Measurements from ENCODE around the gene COQ6. TPM values are rescaled to one million over a fixed set of nuclear protein-coding genes. Genes with fewer than 3 reads are reported as not detected.
"Not testable (repeated sequence)": the region's sequence is repeated elsewhere in the genome, so short reads cannot be mapped to it uniquely, and the experiment has no call there.

The COQ6 gene
- total and polyA plus RNA-seq, 5 donors from 2014 or later: 12.7 to 29.5 (median 26.6) TPM

GRCh38 chr14:73998726-73999125 lies 48.6 kb downstream of the COQ6 start:
- Histone ChIP-seq H3K27me3 (ENCODE audit: control insufficient read depth, insufficient read depth, low read length) (no peaks in the 10 kb centered on the region), H3K36me3 (ENCODE audit: control insufficient read depth, insufficient read depth, low read length) (peaks cover 11% of the 10 kb centered on the region), H3K4me1 (ENCODE audit: control insufficient read depth, insufficient read depth, low read length, poor library complexity, severe bottlenecking) (no peaks in the 10 kb centered on the region), H3K27ac (ENCODE audit: insufficient read depth, low read length, poor library complexity, severe bottlenecking) (no peak overlapping the region), H3K9me3 (ENCODE audit: control insufficient read depth in 2 of 2, low read length in 2 of 2) (no peaks in the 10 kb centered on the region), H3K4me3 (ENCODE audit: low read depth, low read length) (no peak overlapping the region)
- peaks cover 24% of the 10 kb centered on the region for H3K36me3 Mint-ChIP-seq
- H3K27ac Mint-ChIP-seq: no peak overlapping the region
- no peak for ATAC-seq (ENCODE audit: low read depth in 2 of 2)
- no peak for DNase-seq
- no peaks in the 10 kb centered on the region for H3K9me3 Mint-ChIP-seq
- no peak overlapping the region for H3K4me3 Mint-ChIP-seq
- no peaks in the 10 kb centered on the region for H3K4me1 Mint-ChIP-seq
- H3K27me3 Mint-ChIP-seq: no peaks in the 10 kb centered on the region

DNA sequence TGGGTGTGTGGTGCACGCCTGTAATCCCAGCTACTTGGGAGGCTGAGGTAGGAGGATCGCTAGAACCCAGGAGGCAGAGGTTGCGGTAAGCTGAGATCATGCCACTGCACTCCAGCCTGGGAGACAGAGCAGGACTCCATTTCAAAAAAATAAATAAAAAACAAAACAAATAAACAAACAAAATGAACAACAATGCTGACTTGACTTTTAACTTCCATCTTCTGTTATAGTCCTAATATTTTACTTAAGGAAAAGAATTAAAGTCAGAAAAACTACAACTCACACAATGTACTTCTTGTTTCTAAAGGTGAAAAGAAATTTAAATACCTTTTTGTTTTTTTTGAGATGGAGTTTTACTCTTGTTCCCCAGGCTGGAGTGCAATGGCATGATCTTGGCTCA lies 55.6 kb downstream of the COQ6 start:
- not testable (repeated sequence) for DNase-seq; H3K4me3 Mint-ChIP-seq; H3K27ac ChIP-seq (ENCODE audit: insufficient read depth, low read length, poor library complexity, severe bottlenecking); H3K4me3 ChIP-seq (ENCODE audit: low read depth, low read length); ATAC-seq (ENCODE audit: low read depth in 2 of 2); H3K27me3 Mint-ChIP-seq; H3K4me1 Mint-ChIP-seq; H3K27ac Mint-ChIP-seq; H3K9me3 Mint-ChIP-seq; H3K27me3 ChIP-seq (ENCODE audit: control insufficient read depth, insufficient read depth, low read length); H3K9me3 ChIP-seq (ENCODE audit: control insufficient read depth in 2 of 2, low read length in 2 of 2); H3K4me1 ChIP-seq (ENCODE audit: control insufficient read depth, insufficient read depth, low read length, poor library complexity, severe bottlenecking); H3K36me3 ChIP-seq (ENCODE audit: control insufficient read depth, insufficient read depth, low read length)
- peaks cover 29% of the 10 kb centered on the region for H3K36me3 Mint-ChIP-seq

- no peaks in the 10 kb centered on the region for H3K4me1 Mint-ChIP-seq
- Histone ChIP-seq H3K4me1 (ENCODE audit: control insufficient read depth, insufficient read depth, low read length, poor library complexity, severe bottlenecking) (no peaks in the 10 kb centered on the region), H3K4me3 (ENCODE audit: low read depth, low read length) (no peak overlapping the region), H3K9me3 (ENCODE audit: control insufficient read depth in 2 of 2, low read length in 2 of 2) (no peaks in the 10 kb centered on the region), H3K36me3 (ENCODE audit: control insufficient read depth, insufficient read depth, low read length) (peaks cover 15% of the 10 kb centered on the region), H3K27me3 (ENCODE audit: control insufficient read depth, insufficient read depth, low read length) (no peaks in the 10 kb centered on the region), H3K27ac (ENCODE audit: insufficient read depth, low read length, poor library complexity, severe bottlenecking) (no peak overlapping the region)
- no peak overlapping the region for H3K27ac Mint-ChIP-seq
- peaks cover 28% of the 10 kb centered on the region for H3K36me3 Mint-ChIP-seq
- peaks cover 0 to 2% (median 0%) of the 10 kb centered on the region in 7 donors for H3K9me3 Mint-ChIP-seq
- ATAC-seq (ENCODE audit: low read depth in 2 of 2) (no peak), DNase-seq (no peak)
- H3K4me3 Mint-ChIP-seq: no peak overlapping the region
- H3K27me3 Mint-ChIP-seq: no peaks in the 10 kb centered on the region
Measured at GRCh38 chr14:74008843-74009499, 58.9 kb downstream of the COQ6 start.

Other genes with a start within 250 kb of the COQ6 start
- 42.6 TPM for gene PNMA1, start 235.9 kb upstream of the COQ6 start, total RNA-seq
- gene PNMA1, start 235.9 kb upstream of the COQ6 start, polyA plus RNA-seq: 10 to 100 TPM; 45.2 to 54.1 (median 51.9) TPM
- 1.1 TPM for gene PTGR2, start 98.5 kb upstream of the COQ6 start, total RNA-seq
- 1 to 10 TPM in 3 of 4 donors, under 1 TPM in 1; 0.98 to 2.8 (median 1.3) TPM for gene PTGR2, start 98.5 kb upstream of the COQ6 start, polyA plus RNA-seq
- 93.2 TPM for gene ZNF410, start 63.4 kb upstream of the COQ6 start, total RNA-seq
- 10 to 100 TPM; 76.8 to 89.0 (median 79.9) TPM for gene ZNF410, start 63.4 kb upstream of the COQ6 start, polyA plus RNA-seq
- gene FAM161B, start 208 bp upstream of the COQ6 start, total RNA-seq: 4.6 TPM
- gene FAM161B, start 208 bp upstream of the COQ6 start, polyA plus RNA-seq: 1 to 10 TPM; 1.0 to 2.0 (median 1.5) TPM
- gene ENTPD5, start 69.0 kb downstream of the COQ6 start, total RNA-seq: 8.0 TPM
- gene ENTPD5, start 69.0 kb downstream of the COQ6 start, polyA plus RNA-seq: 1 to 10 TPM; 2.9 to 3.9 (median 3.4) TPM
- 1.6 TPM for gene BBOF1, start 69.0 kb downstream of the COQ6 start, total RNA-seq
- gene BBOF1, start 69.0 kb downstream of the COQ6 start, polyA plus RNA-seq: 1 to 10 TPM in 2 of 4 donors, under 1 TPM in 2; 0.59 to 2.4 (median 1.3) TPM
- 8.5 TPM for gene ALDH6A1, start 134.2 kb downstream of the COQ6 start, total RNA-seq
- 10 to 100 TPM; 22.0 to 31.1 (median 23.2) TPM for gene ALDH6A1, start 134.2 kb downstream of the COQ6 start, polyA plus RNA-seq
- 11.1 TPM for gene LIN52, start 134.7 kb downstream of the COQ6 start, total RNA-seq
- 10 to 100 TPM; 12.5 to 14.9 (median 14.4) TPM for gene LIN52, start 134.7 kb downstream of the COQ6 start, polyA plus RNA-seq